NT2/D1 (cell line): Measurements from ENCODE around the gene MUC5AC.
A peak's percentile ranks its signal among the peaks of the same experiment; 100 is the strongest.

ENCODE experiments used
- DNase-seq: peaks from one replicate; pipeline ENCODE4 v3.0.0-alpha.2; 2011; ENCODE audit warnings: low read depth, low spot score
- H3K27me3 ChIP-seq: 2 replicates; pipeline ENCODE4 v1.6.0; 2011; ENCODE audit warnings: mild to moderate bottlenecking; ENCODE audit not compliant: insufficient read length, insufficient read depth
- H3K36me3 ChIP-seq: 2 replicates; pipeline ENCODE4 v1.6.1; 2011; ENCODE audit warnings: mild to moderate bottlenecking, low read length, mixed read lengths; ENCODE audit not compliant: insufficient read depth, insufficient read length
- H3K4me1 ChIP-seq: 2 replicates; pipeline ENCODE4 v1.5.1; 2011; ENCODE audit not compliant: insufficient read depth, insufficient read length
- H3K4me3 ChIP-seq: 2 replicates; pipeline ENCODE4 v1.5.1; 2011; ENCODE audit warnings: low read depth; ENCODE audit not compliant: insufficient read length
- H3K9ac ChIP-seq: 2 replicates; pipeline ENCODE4 v1.6.0; 2011; ENCODE audit warnings: low read depth; ENCODE audit not compliant: insufficient read length
- H3K9me3 ChIP-seq: 2 replicates; pipeline ENCODE4 v1.5.1; 2011; ENCODE audit warnings: mild to moderate bottlenecking, low read length; ENCODE audit not compliant: insufficient read depth
- SUZ12 ChIP-seq: IDR thresholded peaks from 2 replicates; pipeline ENCODE4 v1.6.1; 2011; ENCODE audit not compliant: insufficient read length, insufficient read depth; ENCODE audit errors: extremely low read depth
- YY1 ChIP-seq: IDR thresholded peaks from 2 replicates; pipeline ENCODE4 v1.6.1; 2011; ENCODE audit not compliant: insufficient read length, insufficient read depth
- ZNF274 ChIP-seq: IDR thresholded peaks from 2 replicates; pipeline ENCODE4 v1.6.1; 2011; ENCODE audit warnings: mild to moderate bottlenecking, low read depth, low read length

The MUC5AC gene

DNA sequence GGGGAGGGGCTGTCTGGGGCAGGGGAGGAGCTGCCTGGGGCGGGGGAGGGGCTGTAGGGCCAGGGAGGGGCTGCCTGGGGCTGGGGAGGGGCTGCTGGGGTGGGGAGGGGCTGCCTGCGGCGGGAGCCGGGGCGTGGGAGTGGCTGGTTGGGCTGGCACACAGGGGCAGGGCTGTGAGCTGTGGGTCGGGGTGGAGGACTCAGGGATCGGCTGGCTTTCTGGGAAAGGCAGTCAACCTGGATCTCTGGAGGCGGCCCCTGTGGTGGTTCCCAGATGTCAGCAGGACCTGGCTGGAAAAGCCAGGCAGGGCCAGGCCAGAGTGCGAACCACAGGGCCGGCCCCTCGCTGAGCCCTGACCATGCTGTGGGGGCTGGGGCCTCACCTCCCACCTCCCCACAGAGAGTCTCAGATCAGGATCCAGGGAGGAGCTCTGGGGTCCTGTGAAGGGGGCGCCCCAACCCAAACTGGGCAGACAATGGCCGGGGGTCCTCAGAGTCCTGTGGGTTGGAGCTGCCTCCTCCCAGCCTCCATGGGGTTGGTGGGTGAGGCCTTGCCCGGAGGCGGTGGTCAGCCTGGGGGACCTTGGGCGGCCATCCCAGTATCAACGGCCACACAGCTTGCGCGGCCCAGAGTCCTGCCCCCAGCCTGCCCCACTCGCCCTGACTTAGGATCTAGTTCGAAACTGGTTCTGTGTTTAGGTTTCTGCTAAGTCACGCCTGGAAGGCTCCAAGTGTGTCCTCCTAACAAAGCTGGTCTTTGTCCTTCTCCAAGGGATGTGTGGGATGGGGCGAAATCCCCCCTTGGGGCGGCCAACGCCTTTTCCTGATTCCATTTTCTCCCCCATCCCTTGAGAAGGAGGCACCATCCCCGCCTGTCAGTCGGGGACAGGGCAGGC lies 67.0 kb downstream of the MUC5AC start:
- Histone ChIP-seq H3K4me3 (no peak overlapping the region), H3K9ac (peak overlapping the region; percentile 57)
- no peak for DNase-seq

GRCh38 chr11:1225386-1226225 lies 67.9 kb downstream of the MUC5AC start:
- Histone ChIP-seq H3K9me3 (no peaks in the 10 kb centered on the region), H3K36me3 (no peaks in the 10 kb centered on the region), H3K4me3 (no peak overlapping the region), H3K9ac (no peak overlapping the region), H3K4me1 (peaks cover 36% of the 10 kb centered on the region), H3K27me3 (no peaks in the 10 kb centered on the region)
- no peak for DNase-seq
- TF ChIP-seq YY1 = no peak
- TF ChIP-seq ZNF274 = no peak
- TF ChIP-seq SUZ12 = no peak

More for the DNA sequence above, 67.0 kb downstream of the MUC5AC start:
- no peaks in the 10 kb centered on the region for H3K36me3 ChIP-seq
- TF ChIP-seq ZNF274 (no peak), YY1 (no peak), SUZ12 (no peak)
- no peaks in the 10 kb centered on the region for H3K27me3 ChIP-seq
- H3K4me1 ChIP-seq = peaks cover 32% of the 10 kb centered on the region
- no peaks in the 10 kb centered on the region for H3K9me3 ChIP-seq

GRCh38 chr11:1226226-1226985 lies 68.7 kb downstream of the MUC5AC start:
- H3K27me3 ChIP-seq = no peaks in the 10 kb centered on the region
- H3K4me3 ChIP-seq = no peak overlapping the region
- no peaks in the 10 kb centered on the region for H3K36me3 ChIP-seq
- peaks cover 36% of the 10 kb centered on the region for H3K4me1 ChIP-seq
- no peaks in the 10 kb centered on the region for H3K9me3 ChIP-seq
- no peak overlapping the region for H3K9ac ChIP-seq
- no peak for DNase-seq
- TF ChIP-seq SUZ12 (no peak), YY1 (no peak), ZNF274 (no peak)

DNA sequence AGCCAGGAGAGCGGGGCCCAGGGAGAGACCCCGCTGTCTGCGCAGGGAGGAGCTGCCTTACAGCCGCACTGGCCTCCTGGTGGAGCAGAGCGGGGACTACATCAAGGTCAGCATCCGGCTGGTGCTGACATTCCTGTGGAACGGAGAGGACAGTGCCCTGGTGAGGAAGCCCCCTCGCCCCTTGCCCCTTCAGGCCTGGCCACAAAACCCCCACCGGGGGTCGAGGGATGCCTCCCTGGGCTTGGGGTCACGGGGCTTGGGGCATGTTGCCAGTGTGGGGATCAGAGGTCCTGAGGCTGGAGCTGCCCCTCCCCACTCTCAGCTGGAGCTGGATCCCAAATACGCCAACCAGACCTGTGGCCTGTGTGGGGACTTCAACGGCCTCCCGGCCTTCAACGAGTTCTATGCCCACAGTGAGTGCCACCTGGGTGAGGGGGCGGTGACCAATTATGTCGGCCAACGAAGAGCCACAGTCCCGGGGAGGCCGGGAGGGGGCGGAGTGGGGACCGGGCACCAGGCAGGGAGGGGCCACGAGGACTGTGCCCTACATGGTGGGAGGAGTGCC lies 69.3 kb downstream of the MUC5AC start:
- Histone ChIP-seq H3K27me3 (no peaks in the 10 kb centered on the region), H3K4me1 (peaks cover 33% of the 10 kb centered on the region), H3K9ac (no peak overlapping the region), H3K36me3 (no peaks in the 10 kb centered on the region), H3K9me3 (no peaks in the 10 kb centered on the region), H3K4me3 (no peak overlapping the region)
- no peak for DNase-seq
- no peak for TF ChIP-seq ZNF274
- no peak for TF ChIP-seq YY1
- TF ChIP-seq SUZ12 = no peak

- Histone ChIP-seq H3K9me3 (no peaks in the 10 kb centered on the region), H3K4me1 (peaks cover 31% of the 10 kb centered on the region), H3K27me3 (no peaks in the 10 kb centered on the region), H3K4me3 (no peak overlapping the region), H3K9ac (no peak overlapping the region), H3K36me3 (no peaks in the 10 kb centered on the region)
- TF ChIP-seq YY1 (no peak), ZNF274 (no peak), SUZ12 (no peak)
- DNase-seq = no peak
Observed at GRCh38 chr11:1227551-1228100, 69.9 kb downstream of the MUC5AC start.

DNA sequence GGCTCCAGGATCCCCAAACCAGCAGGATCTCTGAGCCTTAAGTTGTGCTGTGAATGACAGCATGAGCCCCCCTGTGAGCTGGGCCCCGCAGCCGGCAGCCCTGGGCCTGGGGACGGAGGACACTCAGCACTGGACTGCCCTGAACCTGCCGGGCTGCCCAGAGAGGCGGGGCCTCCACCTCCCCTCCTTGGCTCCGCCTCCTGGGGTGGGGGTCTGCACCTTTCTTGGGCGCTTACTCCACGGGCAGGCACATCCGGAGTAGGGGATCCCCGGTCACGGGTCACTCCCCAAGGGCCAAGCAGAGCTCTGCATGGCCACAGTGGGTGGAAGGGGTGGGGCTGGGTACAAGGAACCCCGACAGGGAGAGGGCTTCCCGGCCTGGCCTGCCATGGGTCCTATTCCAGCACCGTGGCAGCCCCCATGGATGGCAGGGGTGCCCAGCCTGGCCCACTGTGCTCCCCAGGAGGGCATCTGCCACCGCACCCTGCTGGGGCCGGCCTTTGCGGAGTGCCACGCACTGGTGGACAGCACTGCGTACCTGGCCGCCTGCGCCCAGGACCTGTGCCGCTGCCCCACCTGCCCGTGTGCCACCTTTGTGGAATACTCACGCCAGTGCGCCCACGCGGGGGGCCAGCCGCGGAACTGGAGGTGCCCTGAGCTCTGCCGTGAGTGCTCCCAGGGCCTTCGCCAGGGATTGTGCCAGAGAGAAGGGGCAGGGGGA lies 70.5 kb downstream of the MUC5AC start:
- no peak overlapping the region for H3K9ac ChIP-seq
- H3K9me3 ChIP-seq = no peaks in the 10 kb centered on the region
- no peaks in the 10 kb centered on the region for H3K27me3 ChIP-seq
- no peak for TF ChIP-seq ZNF274
- TF ChIP-seq YY1 = no peak
- no peak for TF ChIP-seq SUZ12
- DNase-seq = no peak
- H3K4me3 ChIP-seq = no peak overlapping the region
- H3K36me3 ChIP-seq = no peaks in the 10 kb centered on the region
- peaks cover 28% of the 10 kb centered on the region for H3K4me1 ChIP-seq
